OCI-M2 (cell line): ENCODE results near the gene MPP3.
"Not testable (repeated sequence)": the region's sequence is repeated elsewhere in the genome, so short reads cannot be mapped to it uniquely, and the experiment has no call there.

ENCODE experiments used
- DNase-seq: peaks from one replicate; lab custom pipeline; 2025; ENCODE audit not compliant: unreplicated experiment; lab: John Stamatoyannopoulos, UW

The MPP3 gene

GRCh38 chr17:43861960-43862359, 29.0 kb upstream of the MPP3 start:
- DNase-seq, result no peak

DNA sequence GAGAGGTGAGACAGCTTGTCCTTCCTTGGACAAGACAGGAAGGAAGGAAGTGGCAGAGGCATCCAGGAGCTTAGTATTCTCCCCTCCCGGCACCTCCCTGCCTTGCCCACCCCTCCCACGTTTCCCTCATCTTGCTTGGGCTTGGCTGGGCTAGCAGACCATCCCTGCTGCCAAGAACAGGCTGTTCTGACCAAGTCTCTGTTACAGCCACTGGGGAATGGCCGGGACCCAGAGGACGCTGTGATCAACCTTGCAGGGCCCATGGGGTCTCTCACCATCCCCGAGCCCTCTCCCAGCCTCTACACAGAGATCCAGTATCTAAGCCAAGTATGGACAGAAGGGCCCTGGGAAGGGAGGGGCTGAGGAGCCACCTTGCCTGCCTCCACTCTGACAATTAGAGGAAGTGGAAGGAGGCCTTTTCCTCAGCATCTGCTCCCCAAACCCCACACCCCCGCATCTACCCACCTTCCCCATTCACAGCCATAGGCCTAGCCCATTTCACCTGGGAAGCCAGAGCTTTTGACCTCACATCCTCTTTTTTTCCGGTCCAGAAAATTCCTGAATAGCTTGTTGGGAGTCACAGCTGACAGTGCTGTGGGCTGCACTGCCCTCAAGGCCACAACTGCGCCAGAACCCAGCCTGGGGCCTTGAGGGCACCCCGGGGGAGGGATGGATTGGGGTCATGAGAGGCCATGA, 28.1 kb upstream of the MPP3 start:
- DNase-seq, result no peak

DNA sequence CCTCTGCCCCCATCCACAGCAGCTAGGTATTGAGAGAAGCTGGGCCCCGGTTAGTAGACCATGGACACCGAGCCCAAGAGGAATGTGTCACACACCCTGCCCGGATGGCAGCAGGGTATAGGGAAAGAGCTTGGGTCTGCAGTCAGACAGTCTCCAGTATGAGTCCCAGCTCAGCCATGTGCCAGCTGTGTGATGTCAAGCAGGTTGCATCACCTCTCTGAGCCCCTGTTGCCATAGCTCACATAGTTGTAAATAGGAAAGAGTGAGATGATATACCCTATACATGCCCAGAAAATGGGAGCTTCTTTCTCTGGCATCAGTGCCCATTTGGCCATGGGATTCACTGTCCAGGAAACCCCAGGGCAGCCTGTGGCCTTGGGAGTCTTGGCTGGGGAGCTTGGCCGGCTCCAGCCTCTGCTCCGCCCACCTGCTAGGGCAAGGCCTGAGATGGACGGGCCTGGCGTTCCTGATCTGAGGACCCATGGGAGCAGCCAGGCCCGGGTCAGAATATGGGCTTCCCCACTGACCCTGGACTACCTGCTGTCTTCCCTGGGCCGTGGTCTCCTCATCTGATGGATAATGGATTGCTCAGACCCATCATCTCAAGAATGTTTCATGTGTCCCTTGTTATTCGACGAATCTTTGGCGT, 27.3 kb upstream of the MPP3 start:
- no peak for DNase-seq

GRCh38 chr17:43857957-43858600, 25.1 kb upstream of the MPP3 start:
- DNase-seq, result no peak

DNA sequence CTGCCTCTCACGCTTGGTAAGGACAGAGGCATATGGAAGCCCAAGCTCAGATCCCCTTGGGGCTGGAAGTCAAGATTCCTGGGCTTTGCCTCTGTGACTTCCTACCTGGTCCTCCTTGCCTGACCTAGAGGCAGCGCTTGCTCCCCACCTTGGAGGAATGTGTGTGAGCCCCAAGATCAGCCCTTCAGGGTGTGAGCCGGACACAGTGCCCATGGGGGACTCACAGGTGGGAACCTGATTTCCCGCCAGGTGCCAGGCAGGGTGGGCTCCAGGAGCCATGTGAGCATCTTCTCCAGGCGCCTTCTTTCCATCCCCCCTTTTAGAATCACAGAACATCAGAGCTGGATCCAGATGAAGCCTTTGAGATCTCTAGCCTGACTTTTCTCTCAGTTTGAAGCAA, 24.2 kb upstream of the MPP3 start:
- DNase-seq, result no peak

GRCh38 chr17:43856141-43856540, 23.2 kb upstream of the MPP3 start:
- no peak for DNase-seq

DNA sequence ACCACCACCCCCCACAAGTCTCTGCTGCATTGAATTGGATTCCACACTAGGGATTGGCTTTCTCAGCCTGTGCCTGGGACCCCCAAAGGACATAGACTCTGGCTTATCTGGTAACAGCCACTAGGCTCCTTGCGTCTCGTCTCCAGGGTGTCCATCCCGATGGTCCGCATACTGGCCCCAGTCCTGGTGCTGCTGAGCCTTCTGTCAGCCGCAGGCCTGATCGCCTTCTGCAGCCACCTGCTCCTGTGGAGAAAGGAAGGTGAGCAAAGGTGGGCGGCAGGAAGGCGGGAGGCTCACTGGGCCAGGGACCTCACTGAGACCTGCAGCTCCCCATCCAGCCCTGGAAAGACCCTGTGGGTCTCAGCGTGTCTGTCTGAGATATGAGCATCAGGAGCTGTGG, 22.1 kb upstream of the MPP3 start:
- DNase-seq, result no peak

DNA sequence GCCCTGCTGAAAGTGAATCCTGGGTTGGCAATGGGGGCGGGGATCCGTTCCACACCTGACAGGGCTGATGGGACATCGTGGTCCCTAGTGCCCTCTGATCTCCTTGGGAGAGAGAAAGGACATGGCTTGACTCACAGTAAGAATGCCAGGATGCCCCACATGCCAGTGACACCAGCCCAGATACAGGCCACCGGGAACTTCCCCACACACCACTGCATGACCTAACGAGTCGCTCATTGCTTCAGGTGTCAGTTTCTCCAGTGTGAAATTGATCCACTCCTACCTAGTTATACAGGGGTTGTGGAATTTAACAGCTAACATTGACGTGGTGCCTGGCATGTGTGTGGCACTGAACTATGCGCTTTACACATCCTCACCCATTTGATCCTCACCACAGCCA, 21.6 kb upstream of the MPP3 start:
- DNase-seq, result no peak

- DNase-seq, result no peak
Measured at GRCh38 chr17:43853546-43853945, 20.6 kb upstream of the MPP3 start.

- no peak for DNase-seq
Measured at GRCh38 chr17:43852571-43852970, 19.6 kb upstream of the MPP3 start.

GRCh38 chr17:43849116-43849515, 16.2 kb upstream of the MPP3 start:
- DNase-seq, result no peak

GRCh38 chr17:43848601-43849000, 15.7 kb upstream of the MPP3 start:
- DNase-seq, result no peak

DNA sequence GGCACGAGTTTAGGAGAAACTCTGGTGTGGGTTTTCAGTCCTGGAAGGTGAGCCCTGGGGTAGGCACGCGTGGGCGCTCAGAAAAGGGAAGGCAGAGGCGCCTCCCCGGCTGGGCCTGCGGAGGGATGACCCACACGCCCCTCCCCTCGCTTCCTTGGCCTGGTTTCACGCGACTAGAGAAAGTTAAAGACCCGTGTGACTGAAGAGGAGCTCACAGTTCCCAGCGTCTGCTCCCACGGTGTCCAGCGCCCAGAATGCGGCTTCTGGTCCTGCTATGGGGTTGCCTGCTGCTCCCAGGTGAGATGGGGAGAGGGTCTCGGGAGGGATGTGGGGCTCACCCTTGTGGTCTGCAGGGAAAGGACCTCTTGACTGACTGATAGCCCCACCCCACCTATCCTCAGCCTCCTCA, 14.0 kb upstream of the MPP3 start, which contains the start of gene CD300LG:
TSS of gene CD300LG (plus strand) at position 214 of the 409 bp plus-strand sequence. CDS start at position 255, 41 bp downstream.
- no peak for DNase-seq

GRCh38 chr17:43846221-43846712, 13.3 kb upstream of the MPP3 start:
- DNase-seq, result peak; percentile 18

- no peak for DNase-seq
Measured at GRCh38 chr17:43845766-43846165, 12.8 kb upstream of the MPP3 start.

GRCh38 chr17:43844241-43844640, 11.3 kb upstream of the MPP3 start:
- DNase-seq, result no peak

DNA sequence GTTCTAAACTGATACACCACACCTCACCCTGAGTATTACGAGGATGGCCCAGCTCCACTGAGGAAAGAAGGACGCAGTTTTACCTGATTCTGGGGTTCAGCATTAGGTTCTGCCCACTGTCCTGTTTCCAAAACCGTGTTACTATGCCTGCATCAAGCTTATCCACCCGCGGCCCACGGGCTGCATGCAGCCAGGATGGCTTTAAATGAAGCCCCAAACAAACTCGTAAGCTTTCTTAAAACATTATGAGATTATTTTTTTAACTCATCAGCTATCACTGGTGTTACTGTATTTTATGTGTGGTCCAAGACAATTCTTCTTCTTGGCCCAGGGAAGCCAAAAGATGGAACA, 10.0 kb upstream of the MPP3 start:
- no peak for DNase-seq

- not testable (repeated sequence) for DNase-seq
Measured at GRCh38 chr17:43842091-43842974, 9.4 kb upstream of the MPP3 start.

DNA sequence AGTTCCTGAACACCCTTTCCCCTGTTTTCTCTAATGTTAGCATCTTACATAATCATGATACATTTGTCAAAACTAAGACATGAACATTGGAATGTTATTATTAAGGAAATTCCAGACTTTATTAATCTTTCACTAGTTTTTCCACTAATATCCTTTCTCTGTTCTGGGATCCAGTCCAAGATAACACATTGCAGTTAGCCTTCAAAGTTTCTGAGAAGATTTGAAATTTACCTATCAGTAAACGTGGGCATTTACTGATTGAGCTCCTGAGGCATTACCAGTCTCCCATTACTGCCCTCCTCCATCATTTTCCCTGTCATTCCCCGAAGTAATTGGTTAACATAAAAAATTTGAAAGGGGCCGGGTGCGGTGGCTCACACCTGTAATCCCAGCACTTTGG, 8.3 kb upstream of the MPP3 start:
- DNase-seq, result no peak

GRCh38 chr17:43840814-43841213, 7.9 kb upstream of the MPP3 start:
- peak; percentile 53 for DNase-seq

- DNase-seq, result no peak
Measured at GRCh38 chr17:43839670-43840108, 6.7 kb upstream of the MPP3 start.
